Brain microvascular endothelial cell (primary cell): ENCODE data around the gene COMMD4.
"Not testable (repeated sequence)": the region's sequence is repeated elsewhere in the genome, so short reads cannot be mapped to it uniquely, and the experiment has no call there.

Source experiments
- DNase-seq: peaks from one replicate; pipeline ENCODE4 v3.0.0-alpha.2; 2020
- H3K27ac ChIP-seq: fragments of 250-450 bp; sonication (Bioruptor Pico); 2 replicates; pipeline ENCODE4 v1.5.1; 2020; ENCODE audit warnings: mild to moderate bottlenecking, moderate library complexity
- H3K27me3 ChIP-seq: fragments of 250-450 bp; sonication (Bioruptor Pico); replicated peaks from 2 replicates; pipeline ENCODE4 v1.5.1; 2020; ENCODE audit warnings: mild to moderate bottlenecking
- H3K36me3 ChIP-seq: fragments of 250-450 bp; sonication (Bioruptor Pico); replicated peaks from 2 replicates; pipeline ENCODE4 v1.5.1; 2020; ENCODE audit warnings: mild to moderate bottlenecking
- H3K4me3 ChIP-seq: 2 replicates; pipeline ENCODE4 v1.5.1; 2011; ENCODE audit warnings: low read depth, mild to moderate bottlenecking, control low read depth, low read length, moderate library complexity
- CTCF ChIP-seq: IDR thresholded peaks from 2 replicates; pipeline ENCODE4 v1.5.1; 2011; ENCODE audit warnings: low read depth, mild to moderate bottlenecking, moderate library complexity, low read length, control low read depth, inconsistent platforms; ENCODE audit errors: missing control alignments
- in situ Hi-C: cut with HindIII; loops from 2 replicates; pipeline ENCODE4 v1.10.0; 2017; ENCODE audit warnings: low sequenced_read_pairs, low pct_ligation_motif_present

Gene COMMD4

GRCh38 chr15:75335705-75336355 lies at the start of gene COMMD4:
COMMD4 (plus strand) TSS chr15:75336063; CDS start chr15:75336090, 27 bp downstream.
- Histone ChIP-seq H3K27me3 (no peaks in the 10 kb centered on the region), H3K36me3 (peaks cover 2% of the 10 kb centered on the region), H3K4me3 (peak within 1 kb of the TSS; percentile 74), H3K27ac (peak within 1 kb of the TSS; percentile 49)
- in situ Hi-C loops: no loop called here
- peak; percentile 93 for DNase-seq
- no peak for TF ChIP-seq CTCF

- H3K27me3 ChIP-seq, in situ Hi-C loops: not testable (repeated sequence)
Observed at GRCh38 chr15:75293660-75294059, 42.2 kb upstream of the COMMD4 start.

GRCh38 chr15:75298541-75299310 lies 37.1 kb upstream of the COMMD4 start:
- H3K27ac ChIP-seq, DNase-seq, H3K4me3 ChIP-seq, in situ Hi-C loops, H3K27me3 ChIP-seq, H3K36me3 ChIP-seq: not testable (repeated sequence)

More at GRCh38 chr15:75293660-75294059, 42.2 kb upstream of the COMMD4 start:
- H3K36me3 ChIP-seq, DNase-seq, H3K27ac ChIP-seq, H3K4me3 ChIP-seq: not testable (repeated sequence)

GRCh38 chr15:75299311-75299688 lies 36.6 kb upstream of the COMMD4 start:
- peak; percentile 49 for TF ChIP-seq CTCF
- H3K4me3 ChIP-seq, in situ Hi-C loops, H3K27ac ChIP-seq, H3K36me3 ChIP-seq, H3K27me3 ChIP-seq: not testable (repeated sequence)
- DNase-seq: peak; percentile 18

GRCh38 chr15:75300026-75300425 lies 35.8 kb upstream of the COMMD4 start:
- in situ Hi-C loops, H3K27ac ChIP-seq, H3K4me3 ChIP-seq, DNase-seq, H3K36me3 ChIP-seq, H3K27me3 ChIP-seq: not testable (repeated sequence)

GRCh38 chr15:75302318-75302717 lies 33.5 kb upstream of the COMMD4 start:
- no peak overlapping the region for H3K27ac ChIP-seq
- TF ChIP-seq CTCF: no peak
- no peak for DNase-seq
- H3K4me3 ChIP-seq: no peak overlapping the region
- H3K36me3 ChIP-seq: no peaks in the 10 kb centered on the region
- peaks cover 4% of the 10 kb centered on the region for H3K27me3 ChIP-seq
- in situ Hi-C loops: no loop called here

GRCh38 chr15:75302753-75303152 lies 33.1 kb upstream of the COMMD4 start:
- H3K4me3 ChIP-seq, H3K36me3 ChIP-seq, H3K27me3 ChIP-seq, H3K27ac ChIP-seq, DNase-seq, in situ Hi-C loops: not testable (repeated sequence)

- no peak for TF ChIP-seq CTCF
- no peaks in the 10 kb centered on the region for H3K36me3 ChIP-seq
- H3K27me3 ChIP-seq: peaks cover 10% of the 10 kb centered on the region
- in situ Hi-C loops: no loop called here
- no peak overlapping the region for H3K4me3 ChIP-seq
- H3K27ac ChIP-seq: no peak overlapping the region
- no peak for DNase-seq
Observed at GRCh38 chr15:75306188-75306587, 29.7 kb upstream of the COMMD4 start.
